Suprapubic skin (tissue), 4 donors: Measurements from ENCODE around the gene KRT6A.

Experiments
- EP300 ChIP-seq: sonication (generic); formaldehyde crosslinking; IDR thresholded peaks from one replicate; pipeline ENCODE4 v1.6.1; 2017; ENCODE audit warnings: antibody characterized with exemption
- POLR2A ChIP-seq, 2 donors: fragments of 450-650 bp; IDR thresholded peaks; one replicate each; pipeline ENCODE4 v1.6.1; 2017; ENCODE audit warnings: antibody characterized with exemption in 2 of 2, mild to moderate bottlenecking in 2 of 2, moderate library complexity in 2 of 2
- POLR2AphosphoS5 ChIP-seq, 3 donors: sonication (generic); formaldehyde crosslinking; IDR thresholded peaks; one replicate each; pipeline ENCODE4 v1.6.1; 2017; ENCODE audit warnings: antibody characterized with exemption in 3 of 3
- TF ChIP-seq, protein P1 (sequence below), 2 donors: fragments of 200-600 bp in 1 of 2; fragments of 450-650 bp in 1 of 2; sonication (generic) in 1 of 2; IDR thresholded peaks; one replicate each; pipeline ENCODE4 v1.5.1; 2016 to 2019; ENCODE audit warnings: antibody characterized with exemption in 2 of 2, mild to moderate bottlenecking in 1 of 2, moderate library complexity in 1 of 2

DNA sequence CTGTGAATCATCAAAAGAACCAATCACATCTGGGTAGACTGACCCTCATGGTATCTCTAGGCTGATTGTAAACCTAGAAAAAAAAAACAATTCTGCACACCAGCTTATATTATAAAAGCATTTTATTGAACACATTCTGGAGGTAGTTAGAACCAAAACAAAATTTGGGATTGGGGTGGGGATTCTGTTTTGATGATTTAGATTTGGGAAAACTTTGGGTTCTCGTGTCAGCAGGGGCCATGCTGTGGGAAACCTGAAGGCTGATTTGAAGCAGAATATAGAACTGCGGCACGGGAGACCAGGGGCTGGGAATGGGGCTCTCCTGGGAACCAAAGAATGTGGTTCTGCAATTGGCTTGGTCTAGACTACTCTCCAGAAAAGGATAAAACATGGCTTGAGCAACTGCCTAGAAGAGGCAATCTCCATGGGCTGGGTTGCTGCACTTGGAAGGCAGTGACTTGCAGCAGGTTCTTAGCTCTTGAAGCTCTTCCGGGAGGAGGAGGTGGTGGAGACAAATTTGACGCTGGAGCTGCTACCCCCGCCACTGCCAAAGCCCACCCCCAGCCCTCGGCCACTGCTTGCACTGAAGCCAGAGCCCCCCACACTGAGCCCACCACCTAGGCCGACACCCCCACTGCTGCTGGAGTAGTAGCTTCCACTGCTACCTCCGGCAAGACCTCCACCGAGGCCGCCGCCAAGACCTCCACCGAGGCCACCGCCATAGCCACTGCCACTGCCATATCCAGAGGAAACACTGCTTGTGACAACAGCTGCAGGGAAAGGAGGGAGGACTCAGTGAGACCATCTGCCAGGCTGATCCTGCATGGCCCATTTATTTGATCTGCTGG, 21.6 kb upstream of the KRT6A start:
- TF ChIP-seq, protein P1, sequence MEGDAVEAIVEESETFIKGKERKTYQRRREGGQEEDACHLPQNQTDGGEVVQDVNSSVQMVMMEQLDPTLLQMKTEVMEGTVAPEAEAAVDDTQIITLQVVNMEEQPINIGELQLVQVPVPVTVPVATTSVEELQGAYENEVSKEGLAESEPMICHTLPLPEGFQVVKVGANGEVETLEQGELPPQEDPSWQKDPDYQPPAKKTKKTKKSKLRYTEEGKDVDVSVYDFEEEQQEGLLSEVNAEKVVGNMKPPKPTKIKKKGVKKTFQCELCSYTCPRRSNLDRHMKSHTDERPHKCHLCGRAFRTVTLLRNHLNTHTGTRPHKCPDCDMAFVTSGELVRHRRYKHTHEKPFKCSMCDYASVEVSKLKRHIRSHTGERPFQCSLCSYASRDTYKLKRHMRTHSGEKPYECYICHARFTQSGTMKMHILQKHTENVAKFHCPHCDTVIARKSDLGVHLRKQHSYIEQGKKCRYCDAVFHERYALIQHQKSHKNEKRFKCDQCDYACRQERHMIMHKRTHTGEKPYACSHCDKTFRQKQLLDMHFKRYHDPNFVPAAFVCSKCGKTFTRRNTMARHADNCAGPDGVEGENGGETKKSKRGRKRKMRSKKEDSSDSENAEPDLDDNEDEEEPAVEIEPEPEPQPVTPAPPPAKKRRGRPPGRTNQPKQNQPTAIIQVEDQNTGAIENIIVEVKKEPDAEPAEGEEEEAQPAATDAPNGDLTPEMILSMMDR (IDR thresholded peaks at IDR 0.05) = no peak
- TF ChIP-seq POLR2A (IDR thresholded peaks at IDR 0.05) = no peak
- no peak for TF ChIP-seq POLR2AphosphoS5 (IDR thresholded peaks at IDR 0.05)
- TF ChIP-seq EP300 = no peak
